Measurements from ENCODE around the gene GFRA1. TPM values are rescaled to one million over a fixed set of nuclear protein-coding genes. Genes with fewer than 3 reads are reported as not detected.

Gene GFRA1
- polyA plus RNA-seq, 2 of the 4 experiments (the other 2 are of a cell fraction) = 4.0 to 9.5 TPM

- ATAC-seq (no peak), FAIRE-seq (no peak), DNase-seq (ENCODE audit: low read depth in 1 of 2, low spot score in 1 of 2) (no peak)
- CTCF ChIA-PET = interaction anchor here (2.2 kb wide), 1 partner anchor 11 kb away, joined by 9 read pairs; no protein-coding TSS in a partner anchor
- POLR2A ChIA-PET = no interaction called here
- Histone ChIP-seq H3K4me1 (no peaks in the 10 kb centered on the region), H3K27ac (no peak overlapping the region), H3K9me3 (no peaks in the 10 kb centered on the region), H3K4me2 (no peak overlapping the region), H3K4me3 (no peak overlapping the region)
- 25% methylated on average over 3 of the region's 3 CpGs for WGBS (ENCODE audit: missing lambda C conversion rate)
- TF ChIP-seq EHMT2 (IDR thresholded peaks at IDR 0.05; ENCODE audit: low read depth) = no peak
- TF ChIP-seq, protein P1, sequence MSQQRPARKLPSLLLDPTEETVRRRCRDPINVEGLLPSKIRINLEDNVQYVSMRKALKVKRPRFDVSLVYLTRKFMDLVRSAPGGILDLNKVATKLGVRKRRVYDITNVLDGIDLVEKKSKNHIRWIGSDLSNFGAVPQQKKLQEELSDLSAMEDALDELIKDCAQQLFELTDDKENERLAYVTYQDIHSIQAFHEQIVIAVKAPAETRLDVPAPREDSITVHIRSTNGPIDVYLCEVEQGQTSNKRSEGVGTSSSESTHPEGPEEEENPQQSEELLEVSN (IDR thresholded peaks at IDR 0.05; ENCODE audit: borderline replicate concordance, low read depth) = no peak
- no peak for TF ChIP-seq EP300 (IDR thresholded peaks at IDR 0.05)
- no peak for TF ChIP-seq HES2 (IDR thresholded peaks at IDR 0.05)
- no peak for TF ChIP-seq POLR2AphosphoS2 (conservative IDR thresholded peaks at IDR 0.05; ENCODE audit: low read length)
- TF ChIP-seq TP53 (CRISPR knock-in tag; IDR thresholded peaks at IDR 0.05) = no peak
- TF ChIP-seq PHF8 (IDR thresholded peaks at IDR 0.05; ENCODE audit: borderline replicate concordance, low read depth) = no peak
- TF ChIP-seq POLR2A (IDR thresholded peaks at IDR 0.05; ENCODE audit: low read length) = no peak
- no peak for TF ChIP-seq EHF (CRISPR knock-in tag; IDR thresholded peaks at IDR 0.05)
- TF ChIP-seq RNF2 (IDR thresholded peaks at IDR 0.05; ENCODE audit: borderline replicate concordance, low read depth) = no peak
- no peak for TF ChIP-seq HEYL (CRISPR knock-in tag; IDR thresholded peaks at IDR 0.05)
- TF ChIP-seq, protein P2, sequence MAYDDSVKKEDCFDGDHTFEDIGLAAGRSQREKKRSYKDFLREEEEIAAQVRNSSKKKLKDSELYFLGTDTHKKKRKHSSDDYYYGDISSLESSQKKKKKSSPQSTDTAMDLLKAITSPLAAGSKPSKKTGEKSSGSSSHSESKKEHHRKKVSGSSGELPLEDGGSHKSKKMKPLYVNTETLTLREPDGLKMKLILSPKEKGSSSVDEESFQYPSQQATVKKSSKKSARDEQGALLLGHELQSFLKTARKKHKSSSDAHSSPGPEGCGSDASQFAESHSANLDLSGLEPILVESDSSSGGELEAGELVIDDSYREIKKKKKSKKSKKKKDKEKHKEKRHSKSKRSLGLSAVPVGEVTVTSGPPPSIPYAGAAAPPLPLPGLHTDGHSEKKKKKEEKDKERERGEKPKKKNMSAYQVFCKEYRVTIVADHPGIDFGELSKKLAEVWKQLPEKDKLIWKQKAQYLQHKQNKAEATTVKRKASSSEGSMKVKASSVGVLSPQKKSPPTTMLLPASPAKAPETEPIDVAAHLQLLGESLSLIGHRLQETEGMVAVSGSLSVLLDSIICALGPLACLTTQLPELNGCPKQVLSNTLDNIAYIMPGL (CRISPR knock-in tag; IDR thresholded peaks at IDR 0.05; ENCODE audit: borderline replicate concordance) = no peak
Observed at GRCh38 chr10:116298586-116298985, 25.6 kb upstream of the GFRA1 start.

GRCh38 chr10:116296291-116296721 is 23.3 kb upstream of the GFRA1 start:
- Histone ChIP-seq H3K27ac (no peak overlapping the region), H3K4me2 (no peak overlapping the region), H3K4me3 (no peak overlapping the region), H3K9me3 (no peaks in the 10 kb centered on the region), H3K4me1 (no peaks in the 10 kb centered on the region)
- CTCF ChIA-PET = interaction anchor here (1.3 kb wide), 1 partner anchor 590 kb away, joined by 3 read pairs; no protein-coding TSS in a partner anchor
- FAIRE-seq (no peak), DNase-seq (ENCODE audit: low read depth in 1 of 2, low spot score in 1 of 2) (no peak), ATAC-seq (no peak)
- TF ChIP-seq ZFP36 (IDR thresholded peaks at IDR 0.05; ENCODE audit: borderline replicate concordance, partially characterized antibody) (no peak), HOXB13 (CRISPR knock-in tag; IDR thresholded peaks at IDR 0.05; ENCODE audit: low read depth) (no peak), TP53 (CRISPR knock-in tag; IDR thresholded peaks at IDR 0.05) (no peak), EHF (CRISPR knock-in tag; IDR thresholded peaks at IDR 0.05) (no peak), KDM5A (IDR thresholded peaks at IDR 0.05) (no peak), MAFK (IDR thresholded peaks at IDR 0.05; ENCODE audit: partially characterized antibody) (no peak), EHMT2 (IDR thresholded peaks at IDR 0.05; ENCODE audit: low read depth) (no peak), NR3C1 (IDR thresholded peaks at IDR 0.05) (no peak), NPAS2 (CRISPR knock-in tag; IDR thresholded peaks at IDR 0.05; ENCODE audit: borderline replicate concordance) (no peak)
- TF ChIP-seq, protein P3, sequence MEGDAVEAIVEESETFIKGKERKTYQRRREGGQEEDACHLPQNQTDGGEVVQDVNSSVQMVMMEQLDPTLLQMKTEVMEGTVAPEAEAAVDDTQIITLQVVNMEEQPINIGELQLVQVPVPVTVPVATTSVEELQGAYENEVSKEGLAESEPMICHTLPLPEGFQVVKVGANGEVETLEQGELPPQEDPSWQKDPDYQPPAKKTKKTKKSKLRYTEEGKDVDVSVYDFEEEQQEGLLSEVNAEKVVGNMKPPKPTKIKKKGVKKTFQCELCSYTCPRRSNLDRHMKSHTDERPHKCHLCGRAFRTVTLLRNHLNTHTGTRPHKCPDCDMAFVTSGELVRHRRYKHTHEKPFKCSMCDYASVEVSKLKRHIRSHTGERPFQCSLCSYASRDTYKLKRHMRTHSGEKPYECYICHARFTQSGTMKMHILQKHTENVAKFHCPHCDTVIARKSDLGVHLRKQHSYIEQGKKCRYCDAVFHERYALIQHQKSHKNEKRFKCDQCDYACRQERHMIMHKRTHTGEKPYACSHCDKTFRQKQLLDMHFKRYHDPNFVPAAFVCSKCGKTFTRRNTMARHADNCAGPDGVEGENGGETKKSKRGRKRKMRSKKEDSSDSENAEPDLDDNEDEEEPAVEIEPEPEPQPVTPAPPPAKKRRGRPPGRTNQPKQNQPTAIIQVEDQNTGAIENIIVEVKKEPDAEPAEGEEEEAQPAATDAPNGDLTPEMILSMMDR (IDR thresholded peaks at IDR 0.05) = no peak
- POLR2A ChIA-PET = no interaction called here
- WGBS (ENCODE audit: missing lambda C conversion rate) = 35% methylated on average over 7 of the region's 7 CpGs

DNA sequence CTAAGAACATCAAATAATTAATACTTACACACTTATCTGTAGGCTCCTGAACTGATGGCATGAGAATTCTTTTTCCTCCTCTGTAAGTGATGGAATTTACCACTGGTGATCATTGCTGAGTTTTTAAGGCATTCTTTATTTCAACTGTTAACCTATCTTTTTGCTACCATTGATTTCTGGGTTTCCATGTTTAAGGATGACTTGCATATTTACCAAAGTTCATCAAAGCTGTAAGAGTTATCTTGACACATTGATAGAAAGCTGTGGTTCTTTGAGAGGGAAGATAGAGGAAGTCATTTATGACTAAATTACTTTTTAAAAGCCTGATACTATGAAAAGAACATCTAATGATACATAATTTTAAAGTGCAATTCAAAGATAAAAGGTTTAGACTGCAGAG is 19.5 kb upstream of the GFRA1 start:
- H3K27ac ChIP-seq = no peak overlapping the region
- no peaks in the 10 kb centered on the region for H3K4me1 ChIP-seq
- POLR2A ChIA-PET = no interaction called here
- FAIRE-seq (no peak), ATAC-seq (no peak), DNase-seq (ENCODE audit: low read depth in 1 of 2, low spot score in 1 of 2) (no peak)
- TF ChIP-seq NFE2L2 (conservative IDR thresholded peaks at IDR 0.05; ENCODE audit: low read length) (peak; percentile 93), JUN (IDR thresholded peaks at IDR 0.05) (no peak), MAFK (IDR thresholded peaks at IDR 0.05; ENCODE audit: partially characterized antibody) (peak; percentile 69)
- no peaks in the 10 kb centered on the region for H3K9me3 ChIP-seq
- CTCF ChIA-PET = interaction anchor here (0.9 kb wide), 1 partner anchor 80 kb away, joined by 3 read pairs; no protein-coding TSS in a partner anchor
- H3K4me2 ChIP-seq = no peak overlapping the region
- no peak overlapping the region for H3K4me3 ChIP-seq
